Measurements from ENCODE around the gene NFXL1.
A peak's percentile ranks its signal among the peaks of the same experiment; 100 is the strongest.

Gene NFXL1

GRCh38 chr4:47827343-47828047 is 86.9 kb downstream of the NFXL1 start:
- DNase-seq (ENCODE audit: low read depth) = no peak
- no peak for TF ChIP-seq CTCF (conservative IDR thresholded peaks at IDR 0.05; ENCODE audit: control insufficient read depth, insufficient read depth, low read depth, low read length)
- H3K4me3 ChIP-seq (ENCODE audit: control insufficient read depth, low read depth, low read length) = no peak overlapping the region

- no peak overlapping the region for H3K4me3 ChIP-seq (ENCODE audit: control insufficient read depth, low read depth, low read length)
- no peak for DNase-seq (ENCODE audit: low read depth)
- TF ChIP-seq CTCF (conservative IDR thresholded peaks at IDR 0.05; ENCODE audit: control insufficient read depth, insufficient read depth, low read depth, low read length) = no peak
These were observed 89.5 kb downstream of the NFXL1 start for GRCh38 chr4:47824840-47825239.

GRCh38 chr4:47819178-47819577 is 95.2 kb downstream of the NFXL1 start:
- no peak for TF ChIP-seq CTCF (conservative IDR thresholded peaks at IDR 0.05; ENCODE audit: control insufficient read depth, insufficient read depth, low read depth, low read length)
- H3K4me3 ChIP-seq (ENCODE audit: control insufficient read depth, low read depth, low read length) = no peak overlapping the region

GRCh38 chr4:47817275-47817674 is 97.1 kb downstream of the NFXL1 start:
- no peak overlapping the region for H3K4me3 ChIP-seq (ENCODE audit: control insufficient read depth, low read depth, low read length)
- no peak for TF ChIP-seq CTCF (conservative IDR thresholded peaks at IDR 0.05; ENCODE audit: control insufficient read depth, insufficient read depth, low read depth, low read length)
- no peak for DNase-seq (ENCODE audit: low read depth)

More at GRCh38 chr4:47819178-47819577, 95.2 kb downstream of the NFXL1 start:
- no peak for DNase-seq (ENCODE audit: low read depth)

GRCh38 chr4:47816748-47817147 is 97.6 kb downstream of the NFXL1 start:
- no peak for DNase-seq (ENCODE audit: low read depth)
- no peak overlapping the region for H3K4me3 ChIP-seq (ENCODE audit: control insufficient read depth, low read depth, low read length)
- no peak for TF ChIP-seq CTCF (conservative IDR thresholded peaks at IDR 0.05; ENCODE audit: control insufficient read depth, insufficient read depth, low read depth, low read length)

- peak; percentile 43 for DNase-seq (ENCODE audit: low read depth)
- TF ChIP-seq CTCF (conservative IDR thresholded peaks at IDR 0.05; ENCODE audit: control insufficient read depth, insufficient read depth, low read depth, low read length) = no peak
- no peak overlapping the region for H3K4me3 ChIP-seq (ENCODE audit: control insufficient read depth, low read depth, low read length)
These were observed 99.6 kb downstream of the NFXL1 start for GRCh38 chr4:47814618-47815295.
